Glutamatergic neuron (in vitro differentiated cells): ENCODE data around the gene KRT78. TPM values are rescaled to one million over a fixed set of nuclear protein-coding genes. Genes with fewer than 3 reads are reported as not detected.
"Not testable (repeated sequence)": the region's sequence is repeated elsewhere in the genome, so short reads cannot be mapped to it uniquely, and the experiment has no call there.

Source experiments
- DNase-seq: peaks from one replicate; pipeline ENCODE4 v3.0.0; 2022
- H3K27ac Mint-ChIP-seq: one replicate; pipeline ENCODE4 v1.8.0; 2020; ENCODE audit warnings: mild to moderate bottlenecking, mixed read lengths, inconsistent platforms; ENCODE audit not compliant: unreplicated experiment
- H3K27me3 Mint-ChIP-seq: one replicate; pipeline ENCODE4 v1.8.0; 2020; ENCODE audit warnings: mild to moderate bottlenecking, moderate library complexity, mixed read lengths, inconsistent platforms; ENCODE audit not compliant: unreplicated experiment
- H3K36me3 Mint-ChIP-seq: one replicate; pipeline ENCODE4 v1.8.0; 2020; ENCODE audit warnings: mild to moderate bottlenecking, mixed read lengths, inconsistent platforms; ENCODE audit not compliant: unreplicated experiment
- H3K4me1 Mint-ChIP-seq: one replicate; pipeline ENCODE4 v1.8.0; 2020; ENCODE audit warnings: mild to moderate bottlenecking, low read depth, mixed read lengths, inconsistent platforms; ENCODE audit not compliant: unreplicated experiment
- H3K4me3 Mint-ChIP-seq: one replicate; pipeline ENCODE4 v1.8.0; 2020; ENCODE audit warnings: mild to moderate bottlenecking, mixed read lengths, inconsistent platforms; ENCODE audit not compliant: unreplicated experiment
- H3K9me3 Mint-ChIP-seq: one replicate; pipeline ENCODE4 v1.8.0; 2020; ENCODE audit warnings: mild to moderate bottlenecking, moderate library complexity, mixed read lengths, inconsistent platforms; ENCODE audit not compliant: unreplicated experiment
- total RNA-seq: library from RNA; stranded (reverse); fragmentation: NEBNext Ultra II Directional; extraction: Animal tissue kit (Norgen Biotek cat#: 25700); gene quantifications from one replicate; pipeline ENCODE4 v1.2.1, GENCODE V29; 2021; ENCODE audit not compliant: unreplicated experiment
- TF ChIP-seq, protein P1 (sequence below): fragments of 200-600 bp; sonication (generic); IDR thresholded peaks from one replicate; pipeline ENCODE4 v1.5.0; 2021; ENCODE audit not compliant: partially characterized antibody, unreplicated experiment

The KRT78 gene
- total RNA-seq, 1 donor from 2014 or later, result not detected

DNA sequence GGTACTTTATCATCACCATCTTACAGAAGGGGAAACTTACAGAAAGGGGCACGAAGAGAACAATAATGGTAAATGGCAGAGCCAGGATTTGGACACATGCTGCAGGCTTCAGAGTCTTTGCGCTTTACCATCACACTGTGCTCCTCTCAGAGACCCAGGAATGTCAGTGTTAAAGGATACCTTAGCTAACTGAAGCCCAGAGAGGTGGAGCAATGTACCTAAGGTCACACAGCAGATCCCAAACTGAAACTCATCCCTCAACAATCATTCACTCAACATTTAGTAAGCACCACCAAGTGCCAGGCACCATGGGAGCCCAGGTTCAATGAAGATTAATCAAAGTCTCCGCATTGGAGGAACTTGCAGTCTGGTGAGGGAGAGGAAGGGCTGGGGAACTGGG lies 8.0 kb upstream of the KRT78 start:
- DNase-seq, result no peak
- TF ChIP-seq, protein P1, sequence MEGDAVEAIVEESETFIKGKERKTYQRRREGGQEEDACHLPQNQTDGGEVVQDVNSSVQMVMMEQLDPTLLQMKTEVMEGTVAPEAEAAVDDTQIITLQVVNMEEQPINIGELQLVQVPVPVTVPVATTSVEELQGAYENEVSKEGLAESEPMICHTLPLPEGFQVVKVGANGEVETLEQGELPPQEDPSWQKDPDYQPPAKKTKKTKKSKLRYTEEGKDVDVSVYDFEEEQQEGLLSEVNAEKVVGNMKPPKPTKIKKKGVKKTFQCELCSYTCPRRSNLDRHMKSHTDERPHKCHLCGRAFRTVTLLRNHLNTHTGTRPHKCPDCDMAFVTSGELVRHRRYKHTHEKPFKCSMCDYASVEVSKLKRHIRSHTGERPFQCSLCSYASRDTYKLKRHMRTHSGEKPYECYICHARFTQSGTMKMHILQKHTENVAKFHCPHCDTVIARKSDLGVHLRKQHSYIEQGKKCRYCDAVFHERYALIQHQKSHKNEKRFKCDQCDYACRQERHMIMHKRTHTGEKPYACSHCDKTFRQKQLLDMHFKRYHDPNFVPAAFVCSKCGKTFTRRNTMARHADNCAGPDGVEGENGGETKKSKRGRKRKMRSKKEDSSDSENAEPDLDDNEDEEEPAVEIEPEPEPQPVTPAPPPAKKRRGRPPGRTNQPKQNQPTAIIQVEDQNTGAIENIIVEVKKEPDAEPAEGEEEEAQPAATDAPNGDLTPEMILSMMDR, result no peak
- no peaks in the 10 kb centered on the region for H3K36me3 Mint-ChIP-seq
- no peak overlapping the region for H3K27ac Mint-ChIP-seq
- no peak overlapping the region for H3K4me3 Mint-ChIP-seq
- peaks cover 1% of the 10 kb centered on the region for H3K9me3 Mint-ChIP-seq
- peaks cover 7% of the 10 kb centered on the region for H3K27me3 Mint-ChIP-seq
- H3K4me1 Mint-ChIP-seq, result no peaks in the 10 kb centered on the region

DNA sequence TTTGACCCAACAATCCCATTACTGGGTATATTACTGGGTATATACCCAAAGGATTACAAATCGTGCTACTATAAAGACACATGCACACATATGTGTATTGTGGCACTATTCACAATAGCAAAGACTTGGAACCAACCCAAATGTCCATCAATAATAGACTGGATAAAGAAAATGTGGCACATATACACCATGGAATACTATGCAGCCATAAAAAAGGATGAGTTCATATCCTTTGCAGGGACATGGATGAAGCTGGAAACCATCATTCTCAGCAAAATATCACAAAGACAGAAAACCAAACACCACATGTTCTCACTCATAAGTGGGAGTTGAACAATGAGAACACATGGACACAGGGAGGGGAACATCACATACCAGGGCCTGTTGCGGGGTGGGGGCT lies 7.3 kb upstream of the KRT78 start:
- H3K9me3 Mint-ChIP-seq, H3K4me1 Mint-ChIP-seq, H3K27me3 Mint-ChIP-seq, H3K27ac Mint-ChIP-seq, DNase-seq, H3K4me3 Mint-ChIP-seq, H3K36me3 Mint-ChIP-seq: not testable (repeated sequence)

DNA sequence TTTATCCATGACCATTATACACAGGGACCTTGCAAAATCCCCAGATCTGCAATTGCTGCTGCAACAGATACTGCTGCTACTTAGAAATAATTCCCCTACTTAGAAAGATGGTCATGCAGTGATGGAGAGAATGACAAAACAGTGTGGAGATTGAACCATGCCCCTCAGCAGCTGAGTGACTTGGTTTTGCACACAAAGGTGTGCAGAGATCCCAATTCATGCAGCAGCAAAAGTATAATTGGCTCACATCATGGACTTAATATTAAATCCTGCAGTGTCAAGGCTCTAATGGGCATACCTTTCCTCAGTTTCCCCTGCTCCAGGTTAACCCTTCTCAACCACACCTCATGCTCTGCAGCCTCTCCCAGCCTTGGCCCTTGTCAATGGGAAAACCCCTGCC lies 3.0 kb upstream of the KRT78 start:
- DNase-seq, result no peak
- Mint-ChIP-seq H3K27me3 (peaks cover 5% of the 10 kb centered on the region), H3K9me3 (peaks cover 1% of the 10 kb centered on the region), H3K27ac (no peak overlapping the region), H3K4me1 (no peaks in the 10 kb centered on the region), H3K4me3 (no peak overlapping the region), H3K36me3 (no peaks in the 10 kb centered on the region)
- TF ChIP-seq, protein P1, result no peak

DNA sequence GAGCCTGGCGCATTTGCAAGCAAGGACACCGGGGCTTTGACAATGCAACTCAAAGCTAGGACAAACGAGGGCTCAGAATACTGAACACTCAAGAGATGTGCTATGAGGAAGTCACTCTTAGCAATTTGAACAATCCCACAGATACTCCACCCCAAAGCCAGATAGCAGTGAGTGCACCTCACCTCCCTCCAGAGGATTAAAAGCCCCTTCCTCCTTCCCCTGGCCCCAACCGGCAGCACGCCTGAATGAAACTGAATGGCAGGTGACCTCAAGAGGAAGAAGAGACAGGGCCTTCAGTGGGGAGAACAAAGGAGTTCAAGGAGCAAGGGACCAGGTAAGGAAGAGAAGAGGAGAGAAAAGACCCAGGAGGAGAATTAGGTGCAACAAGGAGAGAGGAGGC lies 1.9 kb upstream of the KRT78 start:
- no peak overlapping the region for H3K4me3 Mint-ChIP-seq
- TF ChIP-seq, protein P1, result no peak
- peaks cover 3% of the 10 kb centered on the region for H3K9me3 Mint-ChIP-seq
- no peak for DNase-seq
- no peaks in the 10 kb centered on the region for H3K36me3 Mint-ChIP-seq
- H3K4me1 Mint-ChIP-seq, result no peaks in the 10 kb centered on the region
- H3K27ac Mint-ChIP-seq, result no peak overlapping the region
- H3K27me3 Mint-ChIP-seq, result peaks cover 3% of the 10 kb centered on the region

DNA sequence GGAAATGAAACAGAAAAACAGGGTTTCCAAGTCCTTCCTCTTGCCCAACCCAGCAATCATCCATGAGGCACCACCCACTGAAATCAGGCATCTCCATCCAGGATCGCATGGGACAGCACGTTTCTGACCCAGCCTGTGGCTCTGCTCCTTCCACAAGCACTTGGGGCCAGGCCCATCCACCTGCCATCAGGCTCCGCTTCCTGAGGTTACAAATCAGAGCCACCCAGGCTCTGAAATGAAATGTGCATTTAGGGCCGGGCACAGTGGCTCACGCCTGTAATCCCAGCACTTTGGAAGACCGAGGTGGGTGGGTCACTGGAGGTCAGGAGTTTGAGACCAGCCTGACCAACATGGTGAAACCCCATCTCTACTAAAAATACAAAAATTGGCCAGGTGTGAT lies 717 bp upstream of the KRT78 start:
- Mint-ChIP-seq H3K27ac (no peak overlapping the region), H3K4me1 (no peaks in the 10 kb centered on the region), H3K36me3 (no peaks in the 10 kb centered on the region), H3K9me3 (peaks cover 5% of the 10 kb centered on the region), H3K4me3 (no peak overlapping the region), H3K27me3 (peaks cover 3% of the 10 kb centered on the region)
- TF ChIP-seq, protein P1, result no peak
- no peak for DNase-seq
